WERI-Rb-1 (cell line): Measurements from ENCODE around the gene PLEKHG1.

Experiments
- DNase-seq: peaks from one replicate; pipeline ENCODE4 v3.0.0-alpha.2; 2020
- H3K27ac ChIP-seq: fragments of 250-450 bp; sonication (Bioruptor Pico); 2 replicates; pipeline ENCODE4 v1.5.1; 2020; ENCODE audit warnings: mild to moderate bottlenecking, moderate library complexity
- H3K27me3 ChIP-seq: fragments of 250-450 bp; sonication (Bioruptor Pico); 2 replicates; pipeline ENCODE4 v1.5.1; 2021; ENCODE audit warnings: mild to moderate bottlenecking, low read depth, moderate library complexity; ENCODE audit not compliant: insufficient read depth, severe bottlenecking
- H3K36me3 ChIP-seq: fragments of 250-450 bp; sonication (Bioruptor Pico); 2 replicates; pipeline ENCODE4 v1.5.1; 2020; ENCODE audit warnings: mild to moderate bottlenecking, moderate library complexity
- H3K4me3 ChIP-seq: 2 replicates; pipeline ENCODE4 v1.5.1; 2011; ENCODE audit warnings: low read depth, mild to moderate bottlenecking, control low read depth, low read length
- H3K9me3 ChIP-seq: fragments of 250-450 bp; sonication (Bioruptor Pico); 2 replicates; pipeline ENCODE4 v1.5.1; 2021; ENCODE audit warnings: mild to moderate bottlenecking, moderate library complexity; ENCODE audit not compliant: severe bottlenecking
- CTCF ChIP-seq: IDR thresholded peaks from 2 replicates; pipeline ENCODE4 v1.5.1; 2011; ENCODE audit warnings: low read depth, mild to moderate bottlenecking, control low read depth, inconsistent platforms, low read length

Gene PLEKHG1

GRCh38 chr6:150617062-150617461 lies 17.4 kb downstream of the PLEKHG1 start:
- no peak overlapping the region for H3K4me3 ChIP-seq
- peaks cover 24% of the 10 kb centered on the region for H3K27me3 ChIP-seq
- no peaks in the 10 kb centered on the region for H3K36me3 ChIP-seq
- no peak for DNase-seq
- no peaks in the 10 kb centered on the region for H3K9me3 ChIP-seq
- H3K27ac ChIP-seq = no peak overlapping the region
- no peak for TF ChIP-seq CTCF

- DNase-seq = no peak
- peaks cover 28% of the 10 kb centered on the region for H3K27me3 ChIP-seq
- no peak overlapping the region for H3K4me3 ChIP-seq
- H3K27ac ChIP-seq = no peak overlapping the region
- no peak for TF ChIP-seq CTCF
- H3K36me3 ChIP-seq = no peaks in the 10 kb centered on the region
- H3K9me3 ChIP-seq = no peaks in the 10 kb centered on the region
Measured at GRCh38 chr6:150617496-150618460, 18.1 kb downstream of the PLEKHG1 start.

GRCh38 chr6:150619275-150619674 lies 19.6 kb downstream of the PLEKHG1 start:
- Histone ChIP-seq H3K4me3 (no peak overlapping the region), H3K27ac (no peak overlapping the region), H3K36me3 (no peaks in the 10 kb centered on the region)

GRCh38 chr6:150620244-150620643 lies 20.6 kb downstream of the PLEKHG1 start:
- Histone ChIP-seq H3K27me3 (peaks cover 18% of the 10 kb centered on the region), H3K9me3 (no peaks in the 10 kb centered on the region), H3K4me3 (no peak overlapping the region)

More at GRCh38 chr6:150619275-150619674, 19.6 kb downstream of the PLEKHG1 start:
- no peak for TF ChIP-seq CTCF
- H3K27me3 ChIP-seq = peaks cover 23% of the 10 kb centered on the region
- no peaks in the 10 kb centered on the region for H3K9me3 ChIP-seq
- DNase-seq = no peak

GRCh38 chr6:150620763-150621162 lies 21.1 kb downstream of the PLEKHG1 start:
- no peak for TF ChIP-seq CTCF
- H3K27ac ChIP-seq = no peak overlapping the region
- H3K36me3 ChIP-seq = no peaks in the 10 kb centered on the region
- H3K27me3 ChIP-seq = peaks cover 16% of the 10 kb centered on the region
- H3K9me3 ChIP-seq = no peaks in the 10 kb centered on the region
- no peak for DNase-seq
- no peak overlapping the region for H3K4me3 ChIP-seq

More at GRCh38 chr6:150620244-150620643, 20.6 kb downstream of the PLEKHG1 start:
- no peak for TF ChIP-seq CTCF
- no peak overlapping the region for H3K27ac ChIP-seq
- no peak for DNase-seq
- no peaks in the 10 kb centered on the region for H3K36me3 ChIP-seq

- Histone ChIP-seq H3K27ac (no peak overlapping the region), H3K9me3 (no peaks in the 10 kb centered on the region), H3K4me3 (no peak overlapping the region), H3K36me3 (no peaks in the 10 kb centered on the region), H3K27me3 (peaks cover 10% of the 10 kb centered on the region)
- no peak for DNase-seq
- TF ChIP-seq CTCF = no peak
Measured at GRCh38 chr6:150622476-150622875, 22.8 kb downstream of the PLEKHG1 start.
